ENCODE results near the gene CIB1. TPM values are rescaled to one million over a fixed set of nuclear protein-coding genes. Genes with fewer than 3 reads are reported as not detected.

Gene CIB1
- total and polyA plus RNA-seq, 2 experiments from 2014 or later = 53.3 to 163 TPM

DNA sequence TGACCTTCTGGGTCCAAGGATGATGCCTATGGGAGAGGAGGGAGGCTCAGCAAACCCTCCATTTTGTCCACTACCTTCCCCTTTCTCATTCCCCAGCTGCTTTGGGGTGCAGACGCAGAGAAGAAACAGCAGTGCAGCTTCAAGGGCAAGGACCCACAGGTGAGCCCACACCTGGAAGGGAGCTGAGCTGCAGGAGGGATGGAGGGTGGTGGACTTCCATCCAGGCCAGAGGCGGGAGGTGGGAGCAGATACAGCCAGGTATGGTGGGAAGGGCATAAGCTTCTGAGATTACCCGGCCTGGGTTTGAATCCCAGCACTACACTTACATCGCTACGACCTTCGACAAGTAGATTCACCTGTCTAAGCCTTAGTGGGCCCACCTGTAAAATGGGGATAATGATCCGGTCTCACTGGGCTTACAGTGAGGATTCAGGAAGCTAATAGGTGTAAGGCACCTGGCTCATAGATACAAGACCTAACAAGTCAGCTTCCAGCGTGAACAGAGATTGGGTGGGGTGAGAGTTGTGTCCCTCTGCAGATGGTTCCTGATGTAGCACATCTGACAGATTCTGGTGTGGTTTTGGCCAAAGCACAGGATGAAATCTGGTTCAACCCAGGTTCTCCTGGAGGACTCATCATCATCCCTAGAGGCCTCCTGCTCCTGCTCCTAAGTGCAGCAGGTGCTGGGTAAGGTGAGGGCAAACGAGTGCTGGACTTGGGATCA, 15.9 kb downstream of the CIB1 start:
- Histone ChIP-seq H3K9me2 (replicated peaks; ENCODE audit: insufficient read depth) (no peaks in the 10 kb centered on the region), H3K4me2 (no peak overlapping the region), H3K27ac (no peak overlapping the region), H3K4me1 (ENCODE audit: insufficient read depth) (peaks cover 12% of the 10 kb centered on the region), H3K36me3 (replicated peaks; ENCODE audit: insufficient read depth, low read depth) (no peaks in the 10 kb centered on the region), H3K4me3 (no peak overlapping the region), H4K20me1 (ENCODE audit: insufficient read depth, poor library complexity, severe bottlenecking) (no peaks in the 10 kb centered on the region), H3K9me3 (ENCODE audit: low read depth) (no peaks in the 10 kb centered on the region), H3K79me2 (peaks cover 36% of the 10 kb centered on the region), H3K27me3 (no peaks in the 10 kb centered on the region), H2AFZ (no peak overlapping the region)
- no peak for DNase-seq (ENCODE audit: low spot score)
- TF ChIP-seq, protein P1, sequence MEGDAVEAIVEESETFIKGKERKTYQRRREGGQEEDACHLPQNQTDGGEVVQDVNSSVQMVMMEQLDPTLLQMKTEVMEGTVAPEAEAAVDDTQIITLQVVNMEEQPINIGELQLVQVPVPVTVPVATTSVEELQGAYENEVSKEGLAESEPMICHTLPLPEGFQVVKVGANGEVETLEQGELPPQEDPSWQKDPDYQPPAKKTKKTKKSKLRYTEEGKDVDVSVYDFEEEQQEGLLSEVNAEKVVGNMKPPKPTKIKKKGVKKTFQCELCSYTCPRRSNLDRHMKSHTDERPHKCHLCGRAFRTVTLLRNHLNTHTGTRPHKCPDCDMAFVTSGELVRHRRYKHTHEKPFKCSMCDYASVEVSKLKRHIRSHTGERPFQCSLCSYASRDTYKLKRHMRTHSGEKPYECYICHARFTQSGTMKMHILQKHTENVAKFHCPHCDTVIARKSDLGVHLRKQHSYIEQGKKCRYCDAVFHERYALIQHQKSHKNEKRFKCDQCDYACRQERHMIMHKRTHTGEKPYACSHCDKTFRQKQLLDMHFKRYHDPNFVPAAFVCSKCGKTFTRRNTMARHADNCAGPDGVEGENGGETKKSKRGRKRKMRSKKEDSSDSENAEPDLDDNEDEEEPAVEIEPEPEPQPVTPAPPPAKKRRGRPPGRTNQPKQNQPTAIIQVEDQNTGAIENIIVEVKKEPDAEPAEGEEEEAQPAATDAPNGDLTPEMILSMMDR (IDR thresholded peaks at IDR 0.05; ENCODE audit: poor library complexity) = no peak
- TF ChIP-seq EZH2 (IDR thresholded peaks at IDR 0.05; ENCODE audit: borderline replicate concordance) (no peak), EZH2phosphoT487 (IDR thresholded peaks at IDR 0.05; ENCODE audit: low read depth, severe bottlenecking, unreplicated experiment) (no peak)
- 89% methylated on average over 9 of the region's 9 CpGs for WGBS (ENCODE audit: low lambda C conversion rate, missing lambda C conversion rate)

GRCh38 chr15:90214553-90215196, 19.1 kb downstream of the CIB1 start:
- H3K9me2 ChIP-seq (replicated peaks; ENCODE audit: insufficient read depth) = no peaks in the 10 kb centered on the region
- no peak overlapping the region for H2AFZ ChIP-seq
- no peaks in the 10 kb centered on the region for H3K27me3 ChIP-seq
- no peaks in the 10 kb centered on the region for H3K36me3 ChIP-seq (replicated peaks; ENCODE audit: insufficient read depth, low read depth)
- TF ChIP-seq, protein P1 (IDR thresholded peaks at IDR 0.05; ENCODE audit: poor library complexity) = no peak
- TF ChIP-seq EZH2phosphoT487 (IDR thresholded peaks at IDR 0.05; ENCODE audit: low read depth, severe bottlenecking, unreplicated experiment) (no peak), EZH2 (IDR thresholded peaks at IDR 0.05; ENCODE audit: borderline replicate concordance) (no peak)
- no peaks in the 10 kb centered on the region for H3K9me3 ChIP-seq (ENCODE audit: low read depth)
- peaks cover 27% of the 10 kb centered on the region for H3K4me1 ChIP-seq (ENCODE audit: insufficient read depth)
- no peaks in the 10 kb centered on the region for H4K20me1 ChIP-seq (ENCODE audit: insufficient read depth, poor library complexity, severe bottlenecking)
- H3K79me2 ChIP-seq = peaks cover 61% of the 10 kb centered on the region
- H3K27ac ChIP-seq = peak overlapping the region; percentile 90
- H3K4me2 ChIP-seq = no peak overlapping the region
- peak; percentile 26 for DNase-seq (ENCODE audit: low spot score)
- WGBS (ENCODE audit: low lambda C conversion rate, missing lambda C conversion rate) = 90% methylated on average over 7 of the region's 8 CpGs
- H3K4me3 ChIP-seq = no peak overlapping the region

- H3K79me2 ChIP-seq = peaks cover 69% of the 10 kb centered on the region
- WGBS (ENCODE audit: low lambda C conversion rate, missing lambda C conversion rate) = 85% methylated on average over 11 of the region's 11 CpGs
These were observed 19.9 kb downstream of the CIB1 start for GRCh38 chr15:90213818-90214204.

More at GRCh38 chr15:90213818-90214204, 19.9 kb downstream of the CIB1 start:
- Histone ChIP-seq H3K27ac (peak overlapping the region; percentile 90), H3K4me1 (ENCODE audit: insufficient read depth) (peaks cover 27% of the 10 kb centered on the region), H3K9me2 (replicated peaks; ENCODE audit: insufficient read depth) (no peaks in the 10 kb centered on the region), H3K36me3 (replicated peaks; ENCODE audit: insufficient read depth, low read depth) (no peaks in the 10 kb centered on the region), H4K20me1 (ENCODE audit: insufficient read depth, poor library complexity, severe bottlenecking) (no peaks in the 10 kb centered on the region), H3K27me3 (no peaks in the 10 kb centered on the region), H3K4me3 (no peak overlapping the region), H3K4me2 (no peak overlapping the region), H3K9me3 (ENCODE audit: low read depth) (no peaks in the 10 kb centered on the region), H2AFZ (no peak overlapping the region)
- no peak for DNase-seq (ENCODE audit: low spot score)
- TF ChIP-seq EZH2 (IDR thresholded peaks at IDR 0.05; ENCODE audit: borderline replicate concordance) (no peak), EZH2phosphoT487 (IDR thresholded peaks at IDR 0.05; ENCODE audit: low read depth, severe bottlenecking, unreplicated experiment) (no peak)
- TF ChIP-seq, protein P1 (IDR thresholded peaks at IDR 0.05; ENCODE audit: poor library complexity) = no peak
